Tibial artery (tissue), 4 donors: ENCODE measurements around the gene KRT34.
"Not testable (repeated sequence)": the region's sequence is repeated elsewhere in the genome, so short reads cannot be mapped to it uniquely, and the experiment has no call there.

Source experiments
- DNase-seq, 2 donors: peaks; one replicate each; pipeline ENCODE4 v3.0.0-alpha.2; 2019
- H3K27ac ChIP-seq, 2 donors: fragments of 200-600 bp; sonication (generic) in 1 of 2; 1 replicate in 1 of 2; 2 replicates in 1 of 2; pipeline ENCODE4 v1.5.1; 2018 to 2019; ENCODE audit warnings: mild to moderate bottlenecking in 1 of 2
- H3K27me3 ChIP-seq, 2 donors: fragments of 200-600 bp; sonication (generic) in 1 of 2; one replicate each; pipeline versions ENCODE4 v1.5.1 to v1.6.0; 2016 to 2019
- H3K36me3 ChIP-seq, 3 donors: fragments of 200-600 bp; sonication (generic) in 2 of 3; one replicate each; pipeline ENCODE4 v1.5.1; 2016 to 2019; ENCODE audit warnings: mild to moderate bottlenecking in 2 of 3
- H3K4me1 ChIP-seq, 4 donors: fragments of 200-600 bp; sonication (generic) in 2 of 4; 1 replicate in 3 of 4; 2 replicates in 1 of 4; pipeline ENCODE4 v1.5.1; 2016 to 2019
- H3K4me3 ChIP-seq, 2 donors: fragments of 200-600 bp; sonication (generic) in 1 of 2; 1 replicate in 1 of 2; 2 replicates in 1 of 2; pipeline ENCODE4 v1.5.1; 2018 to 2019; ENCODE audit warnings: mild to moderate bottlenecking in 2 of 2
- H3K9me3 ChIP-seq, 3 donors: fragments of 200-600 bp; sonication (generic) in 1 of 3; one replicate each; pipeline ENCODE4 v1.5.1; 2016 to 2019
- intact Hi-C: fragments of 100-400 bp; cut with DNase I; formaldehyde crosslinking; loops from one replicate; pipeline ENCODE4 v1.15.0; 2023; ENCODE audit warnings: low total_unique reads
- TF ChIP-seq, protein P1 (sequence below), 2 experiments: fragments of 200-600 bp in 1 of 2; fragments of 450-650 bp in 1 of 2; IDR thresholded peaks; one replicate each; pipeline ENCODE4 v1.5.1; 2017 to 2019; ENCODE audit warnings: antibody characterized with exemption in 2 of 2, mild to moderate bottlenecking in 1 of 2, moderate library complexity in 1 of 2

KRT34 gene

DNA sequence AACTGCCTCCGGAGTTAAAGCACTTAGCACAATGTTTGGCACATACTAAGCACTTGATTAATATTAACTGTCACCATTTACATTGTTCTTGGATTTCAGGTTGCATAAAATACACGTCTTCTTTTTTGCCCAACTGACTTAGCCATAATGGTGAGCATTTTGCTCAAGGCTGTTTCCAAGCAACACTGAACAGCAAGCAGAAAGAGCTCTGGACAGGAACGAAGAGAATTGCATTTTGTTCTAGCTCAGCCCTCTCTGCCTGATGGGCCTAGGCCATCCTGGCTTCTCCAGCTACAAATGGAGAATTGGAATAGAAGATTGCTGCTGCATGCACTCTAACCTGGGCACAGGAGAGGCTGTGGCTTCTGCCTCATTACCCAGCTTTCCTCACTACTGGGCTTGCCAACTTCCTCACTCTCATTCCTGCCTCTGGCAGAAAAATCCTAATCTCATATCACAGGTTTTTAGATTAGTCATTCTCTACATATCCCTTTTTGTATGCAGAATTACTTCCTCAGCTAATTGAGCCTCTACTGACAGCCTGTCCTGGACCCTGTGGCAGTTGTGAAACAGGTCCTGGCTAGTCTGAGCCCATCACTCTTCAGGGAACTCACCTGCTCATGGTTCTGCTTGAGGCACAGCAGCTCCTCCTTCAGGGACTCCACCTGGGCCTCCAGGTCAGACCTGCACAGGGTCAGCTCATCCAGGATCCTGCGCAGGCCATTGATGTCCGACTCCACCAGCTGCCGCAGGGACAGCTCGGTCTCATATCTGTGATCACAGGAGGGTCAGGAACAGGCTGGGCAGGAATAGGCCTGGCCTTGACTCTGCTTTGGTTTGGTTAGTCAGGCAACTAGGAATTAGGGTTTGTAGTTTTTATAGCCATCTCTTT, 34.0 kb downstream of the KRT34 start:
- Histone ChIP-seq H3K4me1 (no peaks in the 10 kb centered on the region), H3K27ac (no peak overlapping the region), H3K36me3 (no peaks in the 10 kb centered on the region), H3K9me3 (no peaks in the 10 kb centered on the region), H3K4me3 (no peak overlapping the region), H3K27me3 (no peaks in the 10 kb centered on the region)
- intact Hi-C loops: no loop called here
- TF ChIP-seq, protein P1, sequence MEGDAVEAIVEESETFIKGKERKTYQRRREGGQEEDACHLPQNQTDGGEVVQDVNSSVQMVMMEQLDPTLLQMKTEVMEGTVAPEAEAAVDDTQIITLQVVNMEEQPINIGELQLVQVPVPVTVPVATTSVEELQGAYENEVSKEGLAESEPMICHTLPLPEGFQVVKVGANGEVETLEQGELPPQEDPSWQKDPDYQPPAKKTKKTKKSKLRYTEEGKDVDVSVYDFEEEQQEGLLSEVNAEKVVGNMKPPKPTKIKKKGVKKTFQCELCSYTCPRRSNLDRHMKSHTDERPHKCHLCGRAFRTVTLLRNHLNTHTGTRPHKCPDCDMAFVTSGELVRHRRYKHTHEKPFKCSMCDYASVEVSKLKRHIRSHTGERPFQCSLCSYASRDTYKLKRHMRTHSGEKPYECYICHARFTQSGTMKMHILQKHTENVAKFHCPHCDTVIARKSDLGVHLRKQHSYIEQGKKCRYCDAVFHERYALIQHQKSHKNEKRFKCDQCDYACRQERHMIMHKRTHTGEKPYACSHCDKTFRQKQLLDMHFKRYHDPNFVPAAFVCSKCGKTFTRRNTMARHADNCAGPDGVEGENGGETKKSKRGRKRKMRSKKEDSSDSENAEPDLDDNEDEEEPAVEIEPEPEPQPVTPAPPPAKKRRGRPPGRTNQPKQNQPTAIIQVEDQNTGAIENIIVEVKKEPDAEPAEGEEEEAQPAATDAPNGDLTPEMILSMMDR (IDR thresholded peaks at IDR 0.05): no peak
- no peak for DNase-seq

DNA sequence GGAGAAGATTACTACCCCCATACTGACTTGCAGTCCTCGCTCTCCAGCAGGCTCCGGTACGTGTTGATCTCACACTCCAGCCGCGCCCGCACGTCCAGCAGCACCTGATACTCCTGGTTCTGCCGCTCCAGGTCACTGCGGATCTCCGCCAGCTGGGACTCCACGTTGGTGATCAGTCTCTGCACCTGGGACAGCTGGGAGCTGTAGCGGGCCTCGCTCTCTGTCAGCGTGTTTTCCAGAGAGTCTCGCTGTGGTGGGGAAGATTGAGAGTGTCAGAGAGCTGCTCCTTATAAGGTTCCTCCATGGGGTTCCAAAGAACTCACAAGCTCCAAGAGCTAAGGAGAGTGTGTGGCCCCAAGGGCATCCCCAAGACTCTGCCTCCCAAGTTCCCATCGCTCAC, 35.7 kb downstream of the KRT34 start:
- DNase-seq, H3K9me3 ChIP-seq, H3K27ac ChIP-seq, H3K4me1 ChIP-seq, H3K4me3 ChIP-seq, intact Hi-C loops, H3K27me3 ChIP-seq, H3K36me3 ChIP-seq: not testable (repeated sequence)

DNA sequence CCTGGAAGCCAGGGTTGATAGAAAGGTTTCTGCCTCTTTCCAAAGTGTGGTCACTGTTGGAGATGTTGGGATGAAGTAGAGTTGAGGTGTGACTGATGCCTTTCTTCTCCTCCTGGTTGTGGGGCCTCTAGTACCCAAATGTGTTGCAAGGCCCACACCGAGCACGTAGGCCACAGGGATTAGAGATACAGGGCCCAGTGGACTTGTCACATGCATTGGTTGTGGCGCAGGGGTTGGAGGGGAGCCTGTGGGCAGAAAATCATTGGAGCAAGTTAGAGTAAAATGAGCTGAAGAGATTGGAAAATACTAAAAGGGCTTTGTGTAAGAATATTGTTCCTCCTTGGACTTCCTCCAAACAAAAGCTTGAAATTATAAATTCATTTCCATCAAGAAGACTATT, 36.1 kb downstream of the KRT34 start:
- H3K27ac ChIP-seq: no peak overlapping the region

DNA sequence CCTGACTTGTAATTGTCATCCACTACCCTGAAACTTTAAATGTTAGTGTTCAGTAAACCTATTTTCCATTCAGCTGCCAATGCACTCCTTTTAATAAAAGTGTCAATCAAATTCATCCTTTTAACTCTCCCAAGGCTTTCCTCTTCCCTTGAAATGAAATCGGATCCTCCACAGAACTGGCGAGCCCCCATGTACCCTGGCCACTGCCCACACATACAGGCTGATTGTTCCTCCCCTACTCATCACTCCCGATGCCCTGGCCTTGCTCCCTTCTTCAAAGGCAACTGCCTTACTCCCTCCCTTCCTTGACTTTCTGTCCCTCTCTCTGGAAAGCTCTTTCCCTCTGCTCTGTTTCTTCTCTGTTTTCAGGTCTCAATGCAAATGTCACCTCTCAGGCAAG, 39.1 kb downstream of the KRT34 start:
- Histone ChIP-seq H3K9me3 (no peaks in the 10 kb centered on the region), H3K4me3 (no peak overlapping the region), H3K27ac (no peak overlapping the region), H3K27me3 (no peaks in the 10 kb centered on the region), H3K36me3 (no peaks in the 10 kb centered on the region), H3K4me1 (peaks cover 0 to 4% (median 0%) of the 10 kb centered on the region in 4 donors)
- TF ChIP-seq, protein P1 (IDR thresholded peaks at IDR 0.05): no peak
- intact Hi-C loops: no loop called here
- DNase-seq: no peak

More for the DNA sequence above, 36.1 kb downstream of the KRT34 start:
- H3K9me3 ChIP-seq: no peaks in the 10 kb centered on the region
- DNase-seq: no peak
- no peaks in the 10 kb centered on the region for H3K36me3 ChIP-seq
- no peak overlapping the region for H3K4me3 ChIP-seq
- intact Hi-C loops: no loop called here
- no peaks in the 10 kb centered on the region for H3K27me3 ChIP-seq
- no peaks in the 10 kb centered on the region for H3K4me1 ChIP-seq
- TF ChIP-seq, protein P1 (IDR thresholded peaks at IDR 0.05): no peak

DNA sequence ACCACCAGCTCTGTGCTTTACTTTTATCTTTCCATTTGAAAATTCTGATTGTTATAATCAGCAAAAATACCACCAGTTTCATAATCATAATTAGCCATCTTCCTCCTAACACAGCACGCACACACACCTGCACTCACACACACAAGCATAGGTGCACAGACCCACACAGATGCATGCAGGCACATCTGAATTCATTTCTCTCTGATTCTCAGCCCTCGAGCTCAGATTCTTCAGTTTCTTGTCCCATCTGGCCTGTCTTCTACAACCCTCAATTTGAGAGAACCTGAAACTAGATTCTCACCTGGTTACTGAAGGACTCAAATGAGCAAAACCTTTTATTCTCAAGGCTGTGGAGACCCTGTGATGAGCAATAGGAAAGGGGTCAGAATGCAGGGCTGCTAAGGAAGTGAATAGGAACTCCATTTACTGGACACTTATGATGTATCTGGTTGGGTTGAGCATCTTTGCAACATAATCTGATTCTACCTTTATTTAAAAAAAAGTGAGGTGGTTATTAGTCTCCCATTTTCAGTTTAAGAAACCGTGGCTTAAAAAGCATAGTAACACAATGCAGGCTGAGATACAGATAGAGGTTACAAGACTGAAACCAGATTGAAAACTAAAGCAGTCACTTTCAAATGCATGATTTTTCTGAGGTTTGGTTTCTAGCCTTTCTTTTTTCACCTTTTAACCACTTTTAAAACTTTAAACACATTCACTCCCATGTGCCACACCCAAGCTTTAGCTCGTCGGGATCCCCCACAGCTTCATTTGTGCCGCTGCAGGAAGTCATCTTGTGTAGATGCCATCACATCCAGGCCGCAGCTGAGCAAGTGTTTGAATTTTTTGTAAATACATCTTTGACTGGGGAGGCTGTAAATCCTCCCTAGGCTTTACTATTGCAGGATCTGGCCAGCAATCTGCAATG, 40.9 kb downstream of the KRT34 start:
- no peak overlapping the region for H3K27ac ChIP-seq
- H3K27me3 ChIP-seq: no peaks in the 10 kb centered on the region
- peaks cover 0 to 4% (median 0%) of the 10 kb centered on the region in 4 donors for H3K4me1 ChIP-seq
- no peak for DNase-seq
- H3K9me3 ChIP-seq: no peaks in the 10 kb centered on the region
- intact Hi-C loops: no loop called here
- no peaks in the 10 kb centered on the region for H3K36me3 ChIP-seq
- H3K4me3 ChIP-seq: no peak overlapping the region
- TF ChIP-seq, protein P1 (IDR thresholded peaks at IDR 0.05): no peak

DNA sequence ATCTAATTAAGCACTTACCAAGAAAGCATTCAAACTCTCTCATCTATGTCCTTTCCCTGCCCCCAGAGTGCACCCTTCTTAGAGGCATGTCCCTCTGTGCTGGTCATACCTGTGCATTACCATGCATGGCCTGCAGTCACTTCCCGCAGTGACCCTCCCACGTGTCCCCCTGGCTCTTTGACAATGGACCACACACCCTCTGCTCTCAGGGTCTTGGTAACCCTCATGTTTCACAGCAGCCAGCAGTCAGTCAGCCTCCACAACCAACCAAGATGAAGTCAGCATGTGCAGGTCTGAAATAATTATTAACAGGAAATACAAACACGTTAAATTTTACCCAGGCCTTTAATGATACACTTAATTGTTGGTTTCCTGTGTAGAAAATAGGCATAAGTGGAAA, 41.6 kb downstream of the KRT34 start:
- no peaks in the 10 kb centered on the region for H3K36me3 ChIP-seq

More for the DNA sequence above, 41.6 kb downstream of the KRT34 start:
- Histone ChIP-seq H3K4me1 (peaks cover 0 to 4% (median 0%) of the 10 kb centered on the region in 4 donors), H3K27me3 (no peaks in the 10 kb centered on the region), H3K27ac (no peak overlapping the region), H3K4me3 (no peak overlapping the region), H3K9me3 (no peaks in the 10 kb centered on the region)
- TF ChIP-seq, protein P1 (IDR thresholded peaks at IDR 0.05): no peak
- DNase-seq: no peak
- intact Hi-C loops: no loop called here
